ENCODE measurements around the gene LINC01488. TPM values are rescaled to one million over a fixed set of nuclear protein-coding genes. Genes with fewer than 3 reads are reported as not detected.

LINC01488 gene
- polyA plus RNA-seq, 1 of the 3 experiments (the other 2 are of a cell fraction), result not detected

GRCh38 chr11:69431893-69432738, 49.3 kb upstream of the LINC01488 start (continued):
- no peak for TF ChIP-seq MEF2A (IDR thresholded peaks at IDR 0.05; ENCODE audit: borderline replicate concordance, low read depth)
- no peak for TF ChIP-seq FOXJ3 (CRISPR knock-in tag; IDR thresholded peaks at IDR 0.05)
- TF ChIP-seq TAF1 (IDR thresholded peaks at IDR 0.05; ENCODE audit: borderline replicate concordance, low read depth, low read length), result no peak
- TF ChIP-seq RFX5 (IDR thresholded peaks at IDR 0.05; ENCODE audit: low read length), result no peak
- no peak for TF ChIP-seq USF1 (IDR thresholded peaks at IDR 0.05; ENCODE audit: borderline replicate concordance, low read depth)
- no peak for TF ChIP-seq USF2 (IDR thresholded peaks at IDR 0.05; ENCODE audit: borderline replicate concordance, low read depth, low read length)
- TF ChIP-seq NFIC (IDR thresholded peaks at IDR 0.05; ENCODE audit: borderline replicate concordance), result no peak
- TF ChIP-seq RCOR1 (IDR thresholded peaks at IDR 0.05; ENCODE audit: low read length), result no peak
- no peak for TF ChIP-seq RXRA (IDR thresholded peaks at IDR 0.05; ENCODE audit: borderline replicate concordance, low read depth)
- no peak for TF ChIP-seq SMC3 (IDR thresholded peaks at IDR 0.05; ENCODE audit: low read depth, low read length)

DNA sequence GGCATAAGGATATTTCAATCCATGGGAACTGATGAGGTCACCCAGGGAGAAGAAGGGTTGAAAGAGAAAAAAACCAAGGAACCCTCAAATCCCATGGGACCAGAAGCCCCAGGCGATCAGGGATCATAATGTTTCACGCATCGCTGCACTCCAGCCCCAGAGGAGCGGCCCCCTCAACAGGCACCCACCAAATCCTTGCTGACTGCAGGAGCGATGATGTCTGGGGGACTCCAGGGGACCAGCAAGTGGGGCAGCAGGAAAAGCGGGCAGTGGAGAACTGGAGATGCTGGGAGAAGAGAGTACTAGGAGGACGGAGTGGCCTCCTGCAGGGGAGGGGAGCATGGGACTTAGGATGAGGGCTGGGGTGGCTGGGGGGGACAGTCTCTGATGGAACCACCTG, 47.7 kb upstream of the LINC01488 start:
- H3K9me3 ChIP-seq, result no peaks in the 10 kb centered on the region
- H3K27me3 ChIP-seq (ENCODE audit: insufficient read depth), result no peaks in the 10 kb centered on the region
- no peaks in the 10 kb centered on the region for H3F3A ChIP-seq (replicated peaks; ENCODE audit: insufficient read depth)
- WGBS (ENCODE audit: low lambda C conversion rate), result 99% methylated on average over 7 of the region's 7 CpGs
- CTCF ChIA-PET, result no interaction called here
- no peaks in the 10 kb centered on the region for H3K9me2 ChIP-seq
- no peaks in the 10 kb centered on the region for H4K20me1 ChIP-seq (ENCODE audit: insufficient read depth)
- H3K4me2 ChIP-seq, result no peak overlapping the region
- no peaks in the 10 kb centered on the region for H3K36me3 ChIP-seq (replicated peaks in 1 of 2; ENCODE audit: control insufficient read depth in 1 of 2, insufficient read depth in 2 of 2, low read length in 1 of 2)
- no peak overlapping the region for H3K4me3 ChIP-seq (ENCODE audit: low read depth in 2 of 2, low read length in 1 of 2)
- DNase-seq, result no peak
- peaks cover 0 to 3% of the 10 kb centered on the region in 2 experiments; a peak in 1 of 4 replicates for H3K4me1 ChIP-seq (ENCODE audit: control insufficient read depth in 1 of 2, insufficient read depth in 2 of 2, low read depth in 1 of 2, low read length in 1 of 2)
- H2AFZ ChIP-seq (ENCODE audit: low read depth), result no peak overlapping the region
- H3K27ac ChIP-seq (ENCODE audit: low read depth in 2 of 2, low read length in 1 of 2), result no peak overlapping the region
- H3K79me2 ChIP-seq (ENCODE audit: insufficient read depth), result no peaks in the 10 kb centered on the region
- POLR2A ChIA-PET, result no interaction called here
- no peak overlapping the region for H3K9ac ChIP-seq
- TF ChIP-seq EZH2phosphoT487 (IDR thresholded peaks at IDR 0.05; ENCODE audit: borderline replicate concordance, low read depth) (no peak), FOSL2 (IDR thresholded peaks at IDR 0.05; ENCODE audit: borderline replicate concordance, low read depth) (no peak), TCF12 (IDR thresholded peaks at IDR 0.05) (no peak), GATA2 (CRISPR knock-in tag; IDR thresholded peaks at IDR 0.05) (no peak), CTCF (IDR thresholded peaks at IDR 0.05) (no peak), RFX5 (IDR thresholded peaks at IDR 0.05; ENCODE audit: low read length) (no peak), TEAD4 (IDR thresholded peaks at IDR 0.05; ENCODE audit: borderline replicate concordance, insufficient read depth) (no peak), IRF3 (IDR thresholded peaks at IDR 0.05; ENCODE audit: low read depth, low read length) (no peak), FOXJ3 (CRISPR knock-in tag; IDR thresholded peaks at IDR 0.05) (no peak), USF1 (IDR thresholded peaks at IDR 0.05; ENCODE audit: borderline replicate concordance, low read depth) (no peak), CHD2 (IDR thresholded peaks at IDR 0.05; ENCODE audit: low read length, partially characterized antibody) (no peak), MEF2A (IDR thresholded peaks at IDR 0.05; ENCODE audit: borderline replicate concordance, low read depth) (no peak)
- TF ChIP-seq, protein P1, sequence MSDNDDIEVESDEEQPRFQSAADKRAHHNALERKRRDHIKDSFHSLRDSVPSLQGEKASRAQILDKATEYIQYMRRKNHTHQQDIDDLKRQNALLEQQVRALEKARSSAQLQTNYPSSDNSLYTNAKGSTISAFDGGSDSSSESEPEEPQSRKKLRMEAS (IDR thresholded peaks at IDR 0.05; ENCODE audit: low read depth), result no peak
- TF ChIP-seq, protein P2, sequence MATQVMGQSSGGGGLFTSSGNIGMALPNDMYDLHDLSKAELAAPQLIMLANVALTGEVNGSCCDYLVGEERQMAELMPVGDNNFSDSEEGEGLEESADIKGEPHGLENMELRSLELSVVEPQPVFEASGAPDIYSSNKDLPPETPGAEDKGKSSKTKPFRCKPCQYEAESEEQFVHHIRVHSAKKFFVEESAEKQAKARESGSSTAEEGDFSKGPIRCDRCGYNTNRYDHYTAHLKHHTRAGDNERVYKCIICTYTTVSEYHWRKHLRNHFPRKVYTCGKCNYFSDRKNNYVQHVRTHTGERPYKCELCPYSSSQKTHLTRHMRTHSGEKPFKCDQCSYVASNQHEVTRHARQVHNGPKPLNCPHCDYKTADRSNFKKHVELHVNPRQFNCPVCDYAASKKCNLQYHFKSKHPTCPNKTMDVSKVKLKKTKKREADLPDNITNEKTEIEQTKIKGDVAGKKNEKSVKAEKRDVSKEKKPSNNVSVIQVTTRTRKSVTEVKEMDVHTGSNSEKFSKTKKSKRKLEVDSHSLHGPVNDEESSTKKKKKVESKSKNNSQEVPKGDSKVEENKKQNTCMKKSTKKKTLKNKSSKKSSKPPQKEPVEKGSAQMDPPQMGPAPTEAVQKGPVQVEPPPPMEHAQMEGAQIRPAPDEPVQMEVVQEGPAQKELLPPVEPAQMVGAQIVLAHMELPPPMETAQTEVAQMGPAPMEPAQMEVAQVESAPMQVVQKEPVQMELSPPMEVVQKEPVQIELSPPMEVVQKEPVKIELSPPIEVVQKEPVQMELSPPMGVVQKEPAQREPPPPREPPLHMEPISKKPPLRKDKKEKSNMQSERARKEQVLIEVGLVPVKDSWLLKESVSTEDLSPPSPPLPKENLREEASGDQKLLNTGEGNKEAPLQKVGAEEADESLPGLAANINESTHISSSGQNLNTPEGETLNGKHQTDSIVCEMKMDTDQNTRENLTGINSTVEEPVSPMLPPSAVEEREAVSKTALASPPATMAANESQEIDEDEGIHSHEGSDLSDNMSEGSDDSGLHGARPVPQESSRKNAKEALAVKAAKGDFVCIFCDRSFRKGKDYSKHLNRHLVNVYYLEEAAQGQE (IDR thresholded peaks at IDR 0.05; ENCODE audit: low read depth, low read length), result no peak
